Measurements from ENCODE around the gene VAT1L. TPM values are rescaled to one million over a fixed set of nuclear protein-coding genes. Genes with fewer than 3 reads are reported as not detected.

Gene VAT1L
- total and polyA plus RNA-seq, 2 experiments from 2014 or later, result 6.2 TPM

- Histone ChIP-seq H4K20me1 (ENCODE audit: insufficient read depth) (no peaks in the 10 kb centered on the region), H3K4me3 (no peak overlapping the region), H3K79me2 (ENCODE audit: insufficient read depth) (no peaks in the 10 kb centered on the region), H2AFZ (no peak overlapping the region), H3K27me3 (replicated peaks; ENCODE audit: insufficient read depth) (peaks cover 6% of the 10 kb centered on the region), H3K4me1 (ENCODE audit: insufficient read depth) (no peaks in the 10 kb centered on the region), H3K9me3 (ENCODE audit: low read depth) (no peaks in the 10 kb centered on the region), H3K9ac (no peak overlapping the region), H3K9me2 (ENCODE audit: insufficient read depth) (no peaks in the 10 kb centered on the region), H3K27ac (no peak overlapping the region), H3F3A (ENCODE audit: insufficient read depth) (no peaks in the 10 kb centered on the region), H3K4me2 (ENCODE audit: unreplicated experiment) (no peak overlapping the region), H3K36me3 (ENCODE audit: low read depth) (no peaks in the 10 kb centered on the region)
- TF ChIP-seq EZH2 (IDR thresholded peaks at IDR 0.05; ENCODE audit: insufficient read depth, poor library complexity, severe bottlenecking) (no peak), EZH2phosphoT487 (IDR thresholded peaks at IDR 0.05; ENCODE audit: insufficient read depth, low read depth) (no peak)
- 6 to 11% methylated on average over 1 of the region's 1 CpG for WGBS, 2 experiments (ENCODE audit: low coverage in 1 of 2, low lambda C conversion rate in 2 of 2, missing lambda C conversion rate in 2 of 2)
- in situ Hi-C loops (cut with MboI), result no loop called here
- DNase-seq, result peak; percentile 39
Measured at GRCh38 chr16:77745972-77746371, 42.4 kb upstream of the VAT1L start.

GRCh38 chr16:77748421-77749005 is 39.9 kb upstream of the VAT1L start:
- no peaks in the 10 kb centered on the region for H3K9me3 ChIP-seq (ENCODE audit: low read depth)
- no peaks in the 10 kb centered on the region for H3K36me3 ChIP-seq (ENCODE audit: low read depth)
- no peak overlapping the region for H3K9ac ChIP-seq
- no peak overlapping the region for H2AFZ ChIP-seq
- in situ Hi-C loops (cut with MboI), result no loop called here
- no peak for TF ChIP-seq EZH2phosphoT487 (IDR thresholded peaks at IDR 0.05; ENCODE audit: insufficient read depth, low read depth)
- TF ChIP-seq EZH2 (IDR thresholded peaks at IDR 0.05; ENCODE audit: insufficient read depth, poor library complexity, severe bottlenecking), result no peak
- H3K79me2 ChIP-seq (ENCODE audit: insufficient read depth), result no peaks in the 10 kb centered on the region
- H3K4me2 ChIP-seq (ENCODE audit: unreplicated experiment), result no peak overlapping the region
- H3K27ac ChIP-seq, result no peak overlapping the region
- peaks cover 23% of the 10 kb centered on the region for H3K27me3 ChIP-seq (replicated peaks; ENCODE audit: insufficient read depth)
- no peaks in the 10 kb centered on the region for H4K20me1 ChIP-seq (ENCODE audit: insufficient read depth)
- WGBS, 2 experiments (ENCODE audit: low coverage in 1 of 2, low lambda C conversion rate in 2 of 2, missing lambda C conversion rate in 2 of 2), result 36 to 40% methylated on average over 7 of the region's 7 CpGs
- H3K4me1 ChIP-seq (ENCODE audit: insufficient read depth), result no peaks in the 10 kb centered on the region
- H3K4me3 ChIP-seq, result no peak overlapping the region
- no peaks in the 10 kb centered on the region for H3F3A ChIP-seq (ENCODE audit: insufficient read depth)
- DNase-seq, result no peak
- no peaks in the 10 kb centered on the region for H3K9me2 ChIP-seq (ENCODE audit: insufficient read depth)

- H3K9ac ChIP-seq, result no peak overlapping the region
- H3K4me2 ChIP-seq (ENCODE audit: unreplicated experiment), result no peak overlapping the region
- no peaks in the 10 kb centered on the region for H3F3A ChIP-seq (ENCODE audit: insufficient read depth)
- H4K20me1 ChIP-seq (ENCODE audit: insufficient read depth), result no peaks in the 10 kb centered on the region
- H3K27me3 ChIP-seq (replicated peaks; ENCODE audit: insufficient read depth), result peaks cover 29% of the 10 kb centered on the region
- H2AFZ ChIP-seq, result no peak overlapping the region
- H3K27ac ChIP-seq, result no peak overlapping the region
- in situ Hi-C loops (cut with MboI), result no loop called here
- 79 to 80% methylated on average over 1 of the region's 1 CpG for WGBS, 2 experiments (ENCODE audit: low coverage in 1 of 2, low lambda C conversion rate in 2 of 2, missing lambda C conversion rate in 2 of 2)
- no peaks in the 10 kb centered on the region for H3K9me3 ChIP-seq (ENCODE audit: low read depth)
- no peaks in the 10 kb centered on the region for H3K4me1 ChIP-seq (ENCODE audit: insufficient read depth)
- H3K36me3 ChIP-seq (ENCODE audit: low read depth), result no peaks in the 10 kb centered on the region
- H3K9me2 ChIP-seq (ENCODE audit: insufficient read depth), result no peaks in the 10 kb centered on the region
- H3K79me2 ChIP-seq (ENCODE audit: insufficient read depth), result no peaks in the 10 kb centered on the region
- H3K4me3 ChIP-seq, result no peak overlapping the region
- no peak for DNase-seq
- no peak for TF ChIP-seq EZH2phosphoT487 (IDR thresholded peaks at IDR 0.05; ENCODE audit: insufficient read depth, low read depth)
- no peak for TF ChIP-seq EZH2 (IDR thresholded peaks at IDR 0.05; ENCODE audit: insufficient read depth, poor library complexity, severe bottlenecking)
Measured at GRCh38 chr16:77749415-77749814, 38.9 kb upstream of the VAT1L start.

- Histone ChIP-seq H3K27me3 (replicated peaks; ENCODE audit: insufficient read depth) (0 out of 2 replicates have a peak, but pooled peaks cover 10% of the 10 kb centered on the region), H3F3A (ENCODE audit: insufficient read depth) (no peaks in the 10 kb centered on the region), H3K4me2 (ENCODE audit: unreplicated experiment) (no peak overlapping the region), H4K20me1 (ENCODE audit: insufficient read depth) (no peaks in the 10 kb centered on the region), H3K9ac (no peak overlapping the region), H3K4me1 (ENCODE audit: insufficient read depth) (no peaks in the 10 kb centered on the region), H3K4me3 (no peak overlapping the region), H3K9me3 (ENCODE audit: low read depth) (no peaks in the 10 kb centered on the region), H3K79me2 (ENCODE audit: insufficient read depth) (no peaks in the 10 kb centered on the region), H2AFZ (no peak overlapping the region), H3K27ac (no peak overlapping the region), H3K9me2 (ENCODE audit: insufficient read depth) (no peaks in the 10 kb centered on the region), H3K36me3 (ENCODE audit: low read depth) (no peaks in the 10 kb centered on the region)
- TF ChIP-seq EZH2phosphoT487 (IDR thresholded peaks at IDR 0.05; ENCODE audit: insufficient read depth, low read depth), result no peak
- no peak for TF ChIP-seq EZH2 (IDR thresholded peaks at IDR 0.05; ENCODE audit: insufficient read depth, poor library complexity, severe bottlenecking)
- no peak for DNase-seq
- 66 to 67% methylated on average over 5 of the region's 5 CpGs for WGBS, 2 experiments (ENCODE audit: low coverage in 1 of 2, low lambda C conversion rate in 2 of 2, missing lambda C conversion rate in 2 of 2)
- in situ Hi-C loops (cut with MboI), result no loop called here
Measured at GRCh38 chr16:77758046-77758445, 30.3 kb upstream of the VAT1L start.
